IPS DF 19.7 (cell line): ENCODE data around the gene UNC93B1.

Experiments
- DNase-seq: peaks from one replicate; pipeline ENCODE4 v3.0.0-alpha.2; 2013; ENCODE audit warnings: low read depth, low spot score

The UNC93B1 gene, protein sequence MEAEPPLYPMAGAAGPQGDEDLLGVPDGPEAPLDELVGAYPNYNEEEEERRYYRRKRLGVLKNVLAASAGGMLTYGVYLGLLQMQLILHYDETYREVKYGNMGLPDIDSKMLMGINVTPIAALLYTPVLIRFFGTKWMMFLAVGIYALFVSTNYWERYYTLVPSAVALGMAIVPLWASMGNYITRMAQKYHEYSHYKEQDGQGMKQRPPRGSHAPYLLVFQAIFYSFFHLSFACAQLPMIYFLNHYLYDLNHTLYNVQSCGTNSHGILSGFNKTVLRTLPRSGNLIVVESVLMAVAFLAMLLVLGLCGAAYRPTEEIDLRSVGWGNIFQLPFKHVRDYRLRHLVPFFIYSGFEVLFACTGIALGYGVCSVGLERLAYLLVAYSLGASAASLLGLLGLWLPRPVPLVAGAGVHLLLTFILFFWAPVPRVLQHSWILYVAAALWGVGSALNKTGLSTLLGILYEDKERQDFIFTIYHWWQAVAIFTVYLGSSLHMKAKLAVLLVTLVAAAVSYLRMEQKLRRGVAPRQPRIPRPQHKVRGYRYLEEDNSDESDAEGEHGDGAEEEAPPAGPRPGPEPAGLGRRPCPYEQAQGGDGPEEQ

DNA sequence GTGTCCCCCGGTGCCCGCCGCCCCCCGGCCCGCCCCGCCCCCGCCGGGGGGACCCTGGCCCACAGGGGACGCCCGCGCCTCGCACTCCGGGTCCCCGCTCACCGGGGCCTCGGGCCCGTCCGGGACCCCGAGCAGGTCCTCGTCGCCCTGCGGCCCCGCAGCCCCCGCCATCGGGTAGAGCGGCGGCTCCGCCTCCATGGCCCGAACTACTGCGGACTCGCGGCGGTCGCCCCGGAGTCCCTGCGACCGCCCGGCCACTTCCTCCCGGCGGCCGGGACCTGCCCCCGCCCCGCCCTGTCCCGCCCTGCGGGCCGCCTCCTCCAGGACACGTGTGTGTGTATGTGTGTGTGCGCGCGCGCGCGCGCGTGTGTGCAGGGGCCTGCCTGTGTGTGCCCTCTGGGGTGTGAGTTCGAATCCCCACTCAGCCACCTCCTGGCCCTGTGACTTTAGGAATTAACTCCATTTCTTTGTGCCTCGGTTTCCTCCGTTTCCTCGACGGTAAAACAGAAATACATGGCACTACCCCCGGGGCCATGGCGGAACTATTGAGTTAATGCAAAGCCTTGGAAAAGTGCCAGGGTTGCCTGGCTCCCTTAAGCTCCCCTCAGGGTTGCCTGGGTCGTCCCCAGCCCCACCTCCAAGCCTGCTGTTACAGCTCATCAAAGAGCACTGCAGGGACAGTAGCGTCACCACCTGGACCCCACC lies at the start of gene UNC93B1:
Gene UNC93B1, minus strand, starts transcription at position 252 of the 705 bp plus-strand sequence. Its CDS starts 54 bp downstream, at position 198.
- DNase-seq = no peak

DNA sequence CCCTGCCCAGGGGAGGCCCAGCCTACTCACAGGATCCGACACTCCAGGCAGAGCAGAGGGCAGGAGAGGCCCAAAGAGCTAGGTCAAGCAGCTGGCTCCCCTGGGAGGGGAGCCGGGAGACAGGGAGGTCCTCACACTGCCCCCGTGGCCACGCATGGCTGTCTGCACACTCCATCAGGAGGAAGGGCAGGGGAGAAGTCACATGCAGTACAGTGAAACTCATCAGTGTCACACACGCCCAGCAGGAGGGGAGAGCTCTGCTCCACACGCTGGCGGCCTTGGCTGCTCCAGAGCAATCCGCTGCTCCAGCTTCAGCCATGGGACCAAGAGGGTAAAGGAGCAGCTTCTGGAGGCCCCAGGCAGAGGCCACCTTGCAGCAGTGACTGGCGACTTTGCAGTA lies 49.2 kb upstream of the UNC93B1 start:
- DNase-seq = no peak

DNA sequence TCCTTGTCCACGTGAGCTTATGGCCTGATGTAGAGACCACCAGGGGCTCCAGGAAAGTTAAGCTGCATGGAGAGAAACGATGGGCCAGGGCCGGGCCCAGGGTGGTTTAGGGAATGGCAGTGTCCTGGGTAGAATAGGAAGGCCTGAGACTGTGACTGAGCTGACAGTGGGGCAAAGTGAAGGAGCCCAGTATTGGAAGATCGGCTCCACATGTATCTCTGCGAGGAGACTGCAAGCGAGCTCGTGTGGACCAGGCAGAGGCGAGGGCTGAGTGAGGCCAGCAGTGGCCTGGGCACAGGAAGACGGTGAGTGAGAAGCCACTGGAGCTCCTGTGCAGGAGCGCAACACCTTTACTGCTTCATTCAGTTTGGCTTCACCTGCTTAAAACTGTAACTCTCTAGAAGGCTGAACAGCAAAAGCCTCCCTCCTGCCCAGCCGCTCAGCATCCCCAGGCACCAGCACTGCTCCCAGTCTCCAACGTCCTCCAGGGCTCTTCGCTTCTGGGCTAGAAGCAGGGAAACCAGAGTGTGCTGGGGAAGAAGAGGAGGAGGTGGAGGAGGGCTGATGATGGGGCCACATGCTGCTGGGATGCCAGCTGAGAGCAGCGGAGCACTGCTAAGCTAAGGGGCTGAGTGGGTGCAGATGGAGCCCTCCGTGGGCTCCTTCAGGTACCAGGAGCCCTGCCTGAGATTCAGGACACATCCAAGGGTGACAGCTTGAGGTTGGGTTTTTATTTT lies 48.4 kb upstream of the UNC93B1 start:
- DNase-seq = no peak

DNA sequence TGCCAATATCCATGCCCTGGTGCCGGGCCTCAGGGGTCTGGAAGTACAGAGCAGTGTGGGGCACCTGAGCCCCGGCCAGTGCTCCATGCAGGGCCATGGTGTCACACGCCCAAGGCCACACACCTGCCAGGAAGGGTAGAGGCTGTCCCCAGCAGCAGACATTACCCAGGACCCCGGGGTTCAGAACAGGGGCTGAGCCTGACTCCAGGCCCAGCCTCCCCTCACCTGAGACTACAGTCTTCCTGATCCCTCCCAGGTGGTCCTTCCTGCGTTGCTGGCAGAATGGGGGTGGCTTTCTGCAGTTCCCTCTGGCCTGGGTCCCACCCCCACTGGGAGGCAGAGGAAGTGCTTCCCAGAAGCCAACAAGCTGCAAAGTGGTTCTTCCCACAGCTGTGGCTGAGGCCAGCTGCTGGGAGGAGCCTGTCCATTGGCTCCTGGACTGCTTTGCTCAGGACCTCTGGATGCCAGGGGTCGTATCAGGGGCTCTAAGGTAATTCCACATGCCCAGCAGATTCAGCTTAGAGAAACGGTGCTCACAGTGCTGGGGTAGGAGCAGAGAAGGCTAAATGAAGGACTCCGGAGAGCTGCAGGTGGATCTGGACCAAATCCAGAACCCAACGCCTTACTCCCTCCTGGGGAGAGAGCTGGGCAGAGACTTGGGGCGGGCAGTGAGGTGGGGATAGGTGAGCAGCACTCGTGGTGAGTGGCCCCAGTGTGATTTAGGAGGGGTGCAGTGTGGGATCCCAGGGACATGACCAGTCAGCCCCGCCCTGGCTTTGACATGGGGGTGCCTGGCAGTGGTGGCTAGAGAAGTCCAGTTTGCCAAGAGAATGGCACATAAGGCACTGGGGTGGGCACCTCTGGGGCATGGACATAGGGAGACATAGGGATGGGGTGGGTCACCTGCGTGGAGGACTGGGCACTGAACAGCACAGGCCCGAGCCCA lies 47.6 kb upstream of the UNC93B1 start:
- no peak for DNase-seq

DNA sequence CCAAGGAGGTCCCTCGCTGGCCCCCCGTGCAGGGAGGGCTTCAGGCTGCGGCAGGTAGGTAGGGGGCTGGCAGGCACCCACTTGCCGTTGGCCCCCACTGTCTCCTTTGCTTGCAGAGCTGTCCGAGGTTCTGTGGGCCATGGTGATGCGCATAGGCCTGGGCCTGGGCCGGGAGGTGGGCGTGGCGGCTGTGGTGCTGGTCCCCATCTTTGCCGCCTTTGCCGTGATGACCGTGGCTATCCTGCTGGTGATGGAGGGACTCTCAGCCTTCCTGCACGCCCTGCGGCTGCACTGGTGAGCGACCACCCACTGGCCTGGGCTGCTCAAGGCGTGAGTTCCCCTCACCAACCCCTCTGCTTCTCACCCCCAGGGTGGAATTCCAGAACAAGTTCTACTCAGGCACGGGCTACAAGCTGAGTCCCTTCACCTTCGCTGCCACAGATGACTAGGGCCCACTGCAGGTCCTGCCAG lies 46.5 kb upstream of the UNC93B1 start:
- DNase-seq = no peak

DNA sequence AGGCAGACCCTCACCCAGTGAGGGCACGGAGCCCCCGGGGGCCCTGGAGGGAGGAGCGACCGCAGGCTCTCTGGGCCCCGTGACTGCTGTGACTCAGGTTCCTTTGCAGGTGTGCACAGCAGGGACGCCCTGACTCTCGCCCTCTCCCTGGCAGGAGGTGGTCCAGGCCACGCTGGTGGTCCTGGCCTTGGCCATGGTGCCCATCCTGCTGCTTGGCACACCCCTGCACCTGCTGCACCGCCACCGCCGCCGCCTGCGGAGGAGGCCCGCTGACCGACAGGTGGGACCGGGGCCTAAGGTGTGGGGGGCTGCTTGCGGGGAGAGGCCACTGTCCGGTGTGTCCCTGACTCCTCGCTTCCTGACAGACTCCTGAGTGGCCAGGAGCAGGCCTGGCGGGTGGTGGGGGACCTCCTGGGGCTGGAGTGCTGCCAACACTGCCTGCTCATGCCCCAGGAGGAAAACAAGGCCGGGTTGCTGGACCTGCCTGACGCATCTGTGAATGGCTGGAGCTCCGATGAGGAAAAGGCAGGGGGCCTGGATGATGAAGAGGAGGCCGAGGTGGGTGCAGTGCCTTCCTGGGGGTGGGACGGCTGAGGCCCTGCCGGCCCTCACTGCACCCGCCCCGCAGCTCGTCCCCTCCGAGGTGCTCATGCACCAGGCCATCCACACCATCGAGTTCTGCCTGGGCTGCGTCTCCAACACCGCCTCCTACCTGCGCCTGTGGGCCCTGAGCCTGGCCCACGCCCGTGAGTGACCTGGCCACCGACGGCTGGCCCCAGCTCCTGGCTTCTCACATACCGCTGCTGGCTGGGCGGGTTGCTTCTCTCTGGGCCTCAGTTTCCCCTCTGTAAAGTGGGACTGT lies 45.8 kb upstream of the UNC93B1 start:
- no peak for DNase-seq

DNA sequence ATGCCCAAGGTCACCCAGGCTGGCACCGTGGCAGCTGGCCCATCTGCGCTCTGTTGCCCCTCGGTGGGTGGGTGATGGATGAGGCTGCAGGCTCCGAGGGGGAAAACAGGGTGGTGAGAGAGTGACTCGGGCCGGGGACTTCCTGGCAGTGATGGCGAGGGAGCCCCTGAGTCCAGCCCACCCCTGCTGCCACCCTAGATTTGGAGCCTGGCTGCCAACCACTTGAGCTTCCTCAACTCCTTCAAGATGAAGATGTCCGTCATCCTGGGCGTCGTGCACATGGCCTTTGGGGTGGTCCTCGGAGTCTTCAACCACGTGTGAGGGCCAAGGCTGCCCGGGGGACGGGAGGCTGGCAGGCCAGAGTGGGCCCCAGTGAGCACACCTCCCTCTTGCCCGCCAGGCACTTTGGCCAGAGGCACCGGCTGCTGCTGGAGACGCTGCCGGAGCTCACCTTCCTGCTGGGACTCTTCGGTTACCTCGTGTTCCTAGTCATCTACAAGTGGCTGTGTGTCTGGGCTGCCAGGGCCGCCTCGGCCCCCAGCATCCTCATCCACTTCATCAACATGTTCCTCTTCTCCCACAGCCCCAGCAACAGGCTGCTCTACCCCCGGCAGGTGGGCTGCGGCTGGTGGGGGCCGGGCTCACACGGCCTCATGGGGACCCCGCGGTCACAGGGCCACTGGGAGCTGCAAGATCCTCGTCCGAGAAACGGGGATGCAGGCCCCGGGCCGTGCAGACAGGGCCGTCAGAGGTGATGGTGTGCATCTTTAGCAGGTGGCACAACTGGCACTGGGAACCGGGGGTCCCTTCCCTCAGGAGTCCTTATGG lies 45.0 kb upstream of the UNC93B1 start:
- DNase-seq = no peak

DNA sequence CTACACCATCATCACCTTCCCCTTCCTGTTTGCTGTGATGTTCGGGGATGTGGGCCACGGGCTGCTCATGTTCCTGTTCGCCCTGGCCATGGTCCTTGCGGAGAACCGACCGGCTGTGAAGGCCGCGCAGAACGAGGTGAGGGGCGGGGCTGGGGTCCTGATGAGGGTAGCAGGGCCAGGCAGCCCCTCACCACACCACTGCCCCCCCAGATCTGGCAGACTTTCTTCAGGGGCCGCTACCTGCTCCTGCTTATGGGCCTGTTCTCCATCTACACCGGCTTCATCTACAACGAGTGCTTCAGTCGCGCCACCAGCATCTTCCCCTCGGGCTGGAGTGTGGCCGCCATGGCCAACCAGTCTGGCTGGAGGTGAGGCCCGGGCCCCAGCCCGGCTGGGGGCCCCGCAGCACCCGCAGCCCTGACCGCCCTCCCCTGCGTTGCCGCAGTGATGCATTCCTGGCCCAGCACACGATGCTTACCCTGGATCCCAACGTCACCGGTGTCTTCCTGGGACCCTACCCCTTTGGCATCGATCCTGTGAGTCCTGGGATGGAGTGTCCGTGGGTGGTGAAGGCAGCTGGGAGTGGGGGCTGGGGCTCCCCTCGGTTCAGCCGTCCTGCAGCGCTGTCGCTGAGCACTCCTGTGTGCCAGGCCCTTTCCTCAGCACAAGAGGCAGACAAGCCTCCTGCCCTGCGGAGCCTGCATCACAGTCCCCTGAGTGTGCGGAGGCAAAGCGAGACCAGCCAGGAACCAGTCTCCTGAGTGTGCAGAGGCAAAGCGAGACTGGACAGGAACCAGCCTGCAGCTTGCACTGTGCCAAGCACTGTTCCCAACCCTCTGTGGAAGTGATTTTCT lies 43.8 kb upstream of the UNC93B1 start:
- no peak for DNase-seq

DNA sequence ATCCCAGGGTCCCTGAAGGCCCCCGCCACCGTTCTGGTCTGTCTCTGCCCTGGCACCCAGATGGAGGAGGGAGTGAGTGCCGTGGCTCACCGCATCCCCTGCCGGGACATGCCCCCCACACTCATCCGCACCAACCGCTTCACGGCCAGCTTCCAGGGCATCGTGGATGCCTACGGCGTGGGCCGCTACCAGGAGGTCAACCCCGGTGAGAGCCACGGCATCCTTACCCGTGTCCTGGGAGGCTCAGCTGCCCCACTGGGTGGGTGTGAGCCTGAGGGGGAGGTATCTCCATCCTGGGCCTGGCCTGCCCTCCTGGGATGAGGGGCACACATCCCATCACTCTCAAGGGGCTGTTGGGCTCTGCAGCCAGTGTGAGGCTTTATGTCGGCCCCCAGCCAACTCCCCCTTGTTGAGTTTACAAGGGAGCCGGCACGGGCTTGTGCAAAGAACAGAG lies 41.0 kb upstream of the UNC93B1 start:
- DNase-seq = no peak

DNA sequence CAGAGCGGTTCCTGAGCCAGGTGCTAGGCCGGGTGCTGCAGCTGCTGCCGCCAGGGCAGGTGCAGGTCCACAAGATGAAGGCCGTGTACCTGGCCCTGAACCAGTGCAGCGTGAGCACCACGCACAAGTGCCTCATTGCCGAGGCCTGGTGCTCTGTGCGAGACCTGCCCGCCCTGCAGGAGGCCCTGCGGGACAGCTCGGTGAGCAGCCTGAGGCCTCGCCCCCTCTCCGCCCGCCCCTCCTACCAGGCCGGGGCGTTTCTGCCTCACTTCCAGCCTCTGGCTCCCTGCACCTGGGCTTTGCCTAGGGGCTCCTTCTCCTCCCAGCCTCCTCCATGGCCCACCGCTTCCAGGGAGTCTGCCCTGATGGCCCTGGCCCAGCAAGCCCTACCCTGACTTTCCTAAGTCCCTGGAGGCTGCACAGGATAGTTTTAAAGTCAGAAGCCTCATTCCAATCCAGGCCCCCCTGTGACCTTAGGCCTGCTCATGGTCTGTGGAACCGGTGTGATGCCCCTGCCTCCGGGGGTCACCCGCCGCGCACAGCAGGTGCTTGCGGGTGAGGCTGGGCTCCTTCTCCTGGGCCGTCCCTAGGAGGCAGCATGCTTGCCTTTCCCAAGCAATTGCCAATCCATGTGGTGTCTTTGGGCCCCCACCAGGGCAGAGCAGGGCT lies 40.4 kb upstream of the UNC93B1 start:
- no peak for DNase-seq

DNA sequence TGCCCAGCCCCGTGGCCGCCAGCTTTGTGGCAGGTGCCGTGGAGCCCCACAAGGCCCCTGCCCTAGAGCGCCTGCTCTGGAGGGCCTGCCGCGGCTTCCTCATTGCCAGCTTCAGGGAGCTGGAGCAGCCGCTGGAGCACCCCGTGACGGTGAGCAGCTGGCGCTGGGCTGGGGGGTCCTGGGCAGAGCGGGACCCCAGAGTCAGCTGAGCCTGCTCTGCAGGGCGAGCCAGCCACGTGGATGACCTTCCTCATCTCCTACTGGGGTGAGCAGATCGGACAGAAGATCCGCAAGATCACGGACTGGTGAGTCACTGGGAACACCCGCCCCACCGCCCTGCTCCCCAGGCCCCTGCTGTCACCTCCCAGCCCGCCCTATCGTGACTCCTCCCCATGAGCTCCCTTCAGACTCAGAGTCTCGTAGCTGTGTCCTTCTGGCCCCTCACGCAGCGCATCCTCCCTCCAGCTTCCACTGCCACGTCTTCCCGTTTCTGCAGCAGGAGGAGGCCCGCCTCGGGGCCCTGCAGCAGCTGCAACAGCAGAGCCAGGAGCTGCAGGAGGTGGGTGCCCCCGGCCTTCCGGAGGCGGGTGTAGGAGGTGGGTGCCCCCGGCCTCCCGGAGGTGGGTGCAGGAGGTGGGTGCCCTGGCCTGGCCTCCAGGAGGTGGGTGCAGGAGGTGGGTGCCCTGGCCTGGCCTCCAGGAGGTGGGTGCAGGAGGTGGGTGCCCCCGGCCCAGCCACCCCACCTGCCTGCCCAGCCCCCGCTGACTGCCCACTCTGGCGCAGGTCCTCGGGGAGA lies 39.6 kb upstream of the UNC93B1 start:
- DNase-seq = no peak

DNA sequence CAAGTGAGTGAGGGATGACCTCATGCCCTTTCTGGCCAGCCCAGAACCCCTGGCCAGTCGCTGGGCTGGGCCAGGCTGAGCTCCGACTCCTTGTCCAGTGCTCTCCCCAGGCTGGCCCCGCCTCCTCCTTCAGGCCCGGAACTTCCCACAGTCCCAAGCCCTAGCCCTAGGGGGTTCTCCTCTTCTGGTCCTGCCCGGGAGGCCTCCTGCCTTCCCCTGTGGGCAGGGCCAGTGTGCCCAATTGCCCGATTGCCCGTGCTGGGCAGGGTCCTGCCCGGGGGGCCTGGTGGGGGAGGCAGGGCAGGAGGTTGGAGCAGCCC lies 39.1 kb upstream of the UNC93B1 start:
- DNase-seq = no peak

DNA sequence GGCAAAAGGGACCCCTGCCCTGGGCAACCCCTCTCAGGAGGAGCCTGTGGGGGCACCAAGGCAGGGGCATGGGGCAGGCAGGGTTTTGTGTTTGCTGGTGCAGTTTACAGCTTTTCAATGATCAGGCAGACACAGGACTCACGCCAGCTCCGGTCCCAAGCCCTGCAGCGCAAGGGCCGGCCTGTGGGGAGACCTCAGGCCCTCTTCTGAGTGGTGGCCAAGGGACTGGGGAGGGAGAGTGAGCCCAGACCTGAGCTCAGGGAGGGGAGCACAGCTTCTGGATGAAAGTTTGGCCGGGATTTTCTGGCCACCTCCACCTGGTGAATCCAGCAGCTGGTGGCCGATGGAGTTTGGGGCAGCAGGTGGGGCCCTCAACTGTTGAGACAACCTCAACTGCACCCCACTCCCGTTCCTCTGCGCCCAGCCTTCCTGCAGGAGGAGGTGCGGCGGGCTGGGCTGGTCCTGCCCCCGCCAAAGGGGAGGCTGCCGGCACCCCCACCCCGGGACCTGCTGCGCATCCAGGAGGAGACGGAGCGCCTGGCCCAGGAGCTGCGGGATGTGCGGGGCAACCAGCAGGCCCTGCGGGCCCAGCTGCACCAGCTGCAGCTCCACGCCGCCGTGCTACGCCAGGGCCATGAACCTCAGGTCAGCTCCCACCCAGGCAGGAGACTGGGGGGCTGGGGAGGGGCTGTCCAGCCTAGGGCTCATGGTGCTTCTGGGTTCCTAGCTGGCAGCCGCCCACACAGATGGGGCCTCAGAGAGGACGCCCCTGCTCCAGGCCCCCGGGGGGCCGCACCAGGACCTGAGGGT lies 38.5 kb upstream of the UNC93B1 start:
- DNase-seq = no peak

DNA sequence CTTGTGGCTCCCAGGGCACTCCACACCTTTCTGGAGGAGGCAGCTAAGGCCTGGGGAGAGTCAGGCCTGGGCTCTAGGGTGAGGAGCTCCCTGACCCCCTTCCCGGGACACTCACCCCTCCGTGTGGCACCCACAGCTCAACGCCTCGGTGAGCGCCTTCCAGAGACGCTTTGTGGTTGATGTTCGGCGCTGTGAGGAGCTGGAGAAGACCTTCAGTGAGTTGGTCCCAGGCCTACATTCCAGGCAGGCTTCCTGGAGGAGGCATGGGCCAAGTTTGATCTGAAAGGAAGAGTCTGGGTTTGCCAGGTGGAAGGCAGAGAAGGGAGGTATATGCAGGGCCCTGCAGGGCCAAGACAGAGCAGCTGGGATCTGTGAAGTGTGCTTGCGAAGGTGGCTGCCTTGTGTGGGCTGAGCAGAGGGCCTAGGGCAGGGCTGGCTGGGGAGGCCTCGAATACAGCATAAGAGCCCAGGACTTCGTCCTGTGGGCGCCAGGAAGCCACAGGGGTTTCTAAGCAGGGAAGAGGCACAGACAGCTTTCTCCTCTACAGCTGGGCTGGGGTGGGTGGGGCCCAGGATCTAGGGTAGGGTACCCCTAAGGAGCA lies 37.8 kb upstream of the UNC93B1 start:
- no peak for DNase-seq

DNA sequence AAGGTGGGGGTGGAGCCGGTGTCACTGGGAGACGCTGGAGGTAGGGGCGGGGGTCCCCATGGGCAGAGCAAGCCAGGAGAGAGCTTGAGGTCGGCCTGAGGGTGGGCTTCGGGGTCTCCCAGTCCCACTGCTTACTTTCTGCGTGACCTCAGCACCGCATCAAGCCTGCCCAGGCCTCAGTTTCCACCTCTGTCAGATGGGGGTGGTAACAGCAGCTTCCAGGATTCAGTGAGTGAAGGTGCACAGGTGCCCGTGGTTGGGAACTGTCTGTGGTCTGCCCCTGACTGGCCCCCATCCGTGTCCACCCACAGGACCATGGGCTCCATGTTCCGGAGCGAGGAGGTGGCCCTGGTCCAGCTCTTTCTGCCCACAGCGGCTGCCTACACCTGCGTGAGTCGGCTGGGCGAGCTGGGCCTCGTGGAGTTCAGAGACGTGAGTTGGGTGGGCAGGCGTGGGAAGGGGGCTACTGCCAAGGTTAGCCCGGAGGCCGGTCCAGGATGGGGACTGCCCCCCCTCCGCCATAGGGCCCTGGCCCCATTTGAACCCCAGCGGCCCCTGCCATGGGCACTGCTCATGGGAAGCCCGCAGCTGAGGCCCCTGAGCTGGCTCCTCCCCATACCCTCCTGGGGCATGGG lies 37.2 kb upstream of the UNC93B1 start:
- no peak for DNase-seq
